Retina (tissue), 1 donor: ENCODE results near the gene TRAPPC14.
"Not testable (repeated sequence)": the region's sequence is repeated elsewhere in the genome, so short reads cannot be mapped to it uniquely, and the experiment has no call there.

Experiments used
- DNase-seq: peaks from one replicate; pipeline ENCODE4 v3.0.0-alpha.2; 2016

TRAPPC14 gene

DNA sequence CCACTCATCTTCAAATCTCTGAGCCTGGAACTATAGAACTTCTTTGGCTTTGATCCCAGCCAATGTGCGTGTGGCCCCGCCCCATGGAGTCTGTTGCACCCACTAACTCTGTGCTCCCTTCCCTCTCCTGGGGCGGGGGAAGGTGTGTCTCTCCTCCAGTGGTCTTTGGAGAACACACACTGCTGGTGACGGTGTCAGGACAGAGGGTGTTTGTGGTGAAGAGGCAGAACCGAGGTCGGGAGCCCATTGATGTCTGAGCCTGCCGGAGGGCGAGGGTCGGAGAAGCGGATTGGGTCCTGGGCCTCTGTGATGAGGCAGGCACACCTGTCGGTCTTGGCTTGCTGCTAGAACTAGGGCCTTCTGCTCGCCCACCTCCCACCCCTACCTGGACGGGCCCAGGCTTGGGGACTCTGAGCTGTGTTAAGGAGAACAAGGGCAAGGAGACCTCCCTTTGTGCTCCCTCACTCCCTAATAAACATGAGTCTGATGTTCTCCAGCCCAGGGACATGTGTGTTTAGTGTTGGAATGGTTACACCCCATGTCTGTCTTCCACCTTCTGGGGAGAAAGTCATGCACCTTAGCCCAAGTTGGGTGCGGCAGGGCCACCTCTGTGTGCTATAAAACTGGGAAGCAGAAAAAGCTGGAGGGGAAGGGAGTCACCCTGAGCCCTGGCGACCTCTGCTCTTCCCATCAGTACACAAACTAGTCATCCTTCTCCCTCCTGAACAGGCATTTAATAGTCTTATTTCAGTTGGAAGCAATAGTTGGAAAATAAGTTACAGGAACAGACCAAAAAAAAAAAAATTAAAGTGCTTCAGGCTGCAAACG lies 4.6 kb downstream of the TRAPPC14 start:
- DNase-seq: no peak

- no peak for DNase-seq
Measured at GRCh38 chr7:100152937-100153666, 5.4 kb downstream of the TRAPPC14 start.

DNA sequence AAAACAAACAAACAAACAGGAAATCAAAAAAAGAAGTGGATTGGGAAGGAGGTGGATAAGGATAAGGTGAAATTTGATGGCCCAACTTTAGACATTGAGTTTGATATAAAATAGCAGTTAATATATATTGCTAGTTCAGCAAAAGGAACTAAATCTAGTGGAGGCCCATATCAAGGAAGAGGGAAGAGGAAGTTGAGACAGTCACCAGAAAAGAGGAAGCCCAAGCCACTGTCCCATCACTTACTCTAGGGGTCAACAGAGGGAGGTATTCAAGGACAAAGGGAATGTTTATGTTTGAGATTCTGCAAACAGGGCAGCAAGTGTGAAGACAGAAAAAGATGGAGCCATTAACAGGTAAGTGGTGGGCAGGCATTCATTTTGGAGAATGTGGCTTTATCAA lies 6.1 kb downstream of the TRAPPC14 start:
- no peak for DNase-seq

DNA sequence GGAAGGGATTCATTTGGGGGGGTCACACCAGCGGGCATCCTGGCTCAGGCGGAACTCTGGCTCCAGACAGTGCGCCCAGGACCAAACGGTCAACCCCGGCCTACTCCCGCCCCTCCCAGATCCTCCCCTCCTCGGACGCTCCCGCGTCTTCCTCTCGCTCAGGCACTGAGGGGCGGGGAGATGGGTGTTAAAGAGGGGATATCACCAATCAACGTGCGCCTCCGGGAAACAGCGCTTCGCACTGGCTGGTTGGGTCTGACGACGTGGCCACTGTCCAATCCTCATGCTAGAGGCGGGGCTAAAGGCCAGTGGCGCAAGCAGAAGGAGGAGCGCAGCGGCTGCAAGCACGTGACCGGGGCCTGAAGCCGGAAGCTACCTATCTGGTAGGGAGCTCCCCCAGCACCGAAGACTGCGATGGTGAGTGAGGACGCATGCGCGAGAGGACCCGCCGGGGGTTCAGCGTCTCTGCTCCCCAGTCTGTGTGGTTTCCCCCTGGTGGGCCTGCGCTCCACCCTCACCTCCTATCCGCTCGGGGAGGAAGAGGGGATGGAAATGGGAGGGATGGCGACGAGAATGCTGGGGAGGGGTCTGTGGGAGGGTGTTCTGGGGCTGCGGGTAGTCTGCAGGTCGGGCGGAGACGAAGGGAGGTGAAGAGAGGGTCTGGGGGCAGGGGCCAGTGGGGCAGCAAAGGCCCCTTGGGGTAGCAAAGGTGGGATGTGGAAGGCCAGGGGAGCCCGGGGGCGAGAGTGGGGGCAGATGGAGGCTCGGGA lies 9.8 kb downstream of the TRAPPC14 start, which contains the start of gene LAMTOR4:
TSS of gene LAMTOR4 (plus strand) at position 360 of the 770 bp plus-strand sequence. CDS start at position 415, 55 bp downstream.
- peak; percentile 94 for DNase-seq

GRCh38 chr7:100148225-100148558 lies 10.3 kb downstream of the TRAPPC14 start:
- DNase-seq: no peak

DNA sequence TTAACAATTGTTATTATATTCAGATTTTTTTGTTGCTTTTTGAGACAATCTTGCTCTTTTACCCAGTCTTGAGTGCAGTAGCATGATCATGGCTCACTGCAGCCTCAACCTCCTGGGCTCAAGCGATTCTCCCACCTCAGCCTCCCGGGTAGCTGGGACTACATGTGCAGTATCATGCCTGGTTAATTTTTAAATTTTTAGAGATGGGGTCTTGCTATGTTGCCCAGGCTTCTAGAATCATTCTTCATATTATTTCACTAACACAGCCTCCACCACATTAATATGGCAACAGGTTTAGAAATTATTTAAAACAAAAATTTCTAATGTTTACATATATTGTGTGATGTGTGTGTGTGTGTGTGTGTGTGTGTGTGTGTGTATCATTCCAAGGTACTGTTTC lies 11.2 kb downstream of the TRAPPC14 start:
- no peak for DNase-seq

DNA sequence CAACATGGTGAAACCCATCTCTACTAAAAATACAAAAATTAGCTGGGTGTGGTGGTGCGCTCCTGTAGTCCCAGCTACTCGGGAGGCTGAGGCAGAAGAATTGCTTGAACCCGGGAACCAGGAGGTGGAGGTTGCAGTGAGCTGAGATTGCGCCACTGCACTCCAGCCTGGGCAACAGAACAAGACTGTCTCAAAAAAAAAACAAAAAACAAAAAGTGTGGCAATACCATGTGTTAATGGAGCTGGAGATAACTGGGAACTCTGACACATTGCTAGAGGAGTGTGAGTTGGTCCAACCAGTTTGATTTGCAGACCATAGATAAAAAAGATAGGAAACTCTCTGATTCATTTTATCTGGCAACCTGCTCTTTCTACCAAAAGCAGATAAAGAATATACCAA lies 12.2 kb downstream of the TRAPPC14 start:
- not testable (repeated sequence) for DNase-seq

DNA sequence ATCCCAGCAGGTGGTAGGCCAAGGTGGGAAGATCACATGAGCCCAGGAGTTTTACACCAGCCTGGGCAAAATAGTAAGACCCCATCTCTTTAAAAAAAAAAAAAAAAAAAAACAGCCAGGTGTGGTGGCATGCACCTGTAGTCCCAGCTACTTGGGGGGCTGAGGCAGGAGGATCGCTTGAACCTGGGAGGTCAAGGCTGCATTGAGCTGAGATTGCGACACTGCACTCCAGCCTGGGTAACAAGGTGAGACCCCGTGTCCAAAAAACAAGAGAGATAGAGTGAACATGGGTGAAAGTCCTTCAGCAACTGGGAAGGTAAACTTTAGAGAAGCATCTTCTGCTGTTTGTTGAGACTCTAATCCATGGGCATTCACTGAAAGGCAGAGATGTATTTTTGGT lies 16.1 kb downstream of the TRAPPC14 start:
- no peak for DNase-seq

GRCh38 chr7:100141555-100141949 lies 17.0 kb downstream of the TRAPPC14 start:
- no peak for DNase-seq

GRCh38 chr7:100137851-100138760 lies 20.4 kb downstream of the TRAPPC14 start:
- no peak for DNase-seq

DNA sequence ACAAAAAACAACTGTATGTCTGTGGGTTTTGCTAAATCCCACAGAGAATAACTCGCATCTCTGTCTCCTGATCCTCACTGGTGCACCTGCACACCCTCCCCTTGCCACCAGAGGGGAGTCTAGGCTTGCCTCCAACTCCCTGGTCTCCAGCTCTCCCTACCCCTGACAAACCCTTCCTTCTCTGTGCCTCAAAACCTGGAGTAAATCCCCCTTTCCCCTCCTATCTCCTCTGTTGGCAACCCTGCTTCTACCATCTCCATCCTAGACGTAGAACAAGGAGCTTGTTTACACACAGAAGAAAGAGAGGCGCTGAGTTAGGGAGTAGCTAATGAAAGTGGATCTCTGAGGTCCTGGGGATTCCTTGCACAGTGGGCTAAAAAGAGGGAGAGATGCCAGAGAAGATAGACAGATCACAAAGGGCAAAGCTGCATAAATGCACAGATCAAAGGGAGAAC lies 25.8 kb downstream of the TRAPPC14 start:
- DNase-seq: peak; percentile 69

DNA sequence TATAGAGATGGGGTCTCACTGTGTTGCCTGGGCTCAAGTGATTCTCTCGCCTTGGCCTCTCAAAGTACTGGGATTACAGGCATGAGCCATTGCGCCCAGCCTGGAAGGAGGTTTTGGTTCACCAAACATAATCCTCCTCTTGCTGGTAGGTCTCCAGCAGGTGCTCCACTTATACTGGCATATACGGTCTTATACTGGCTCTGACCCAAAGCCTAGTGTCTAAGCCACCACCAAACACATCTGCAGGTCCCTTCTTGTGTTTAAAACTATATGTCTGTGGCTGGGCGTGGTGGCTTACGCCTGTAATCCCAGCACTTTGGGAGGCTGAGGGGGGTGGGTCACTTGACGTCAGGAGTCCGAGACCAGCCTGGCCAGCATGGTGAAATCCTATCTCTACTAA lies 26.4 kb downstream of the TRAPPC14 start:
- no peak for DNase-seq

GRCh38 chr7:100130608-100131453 lies 27.7 kb downstream of the TRAPPC14 start:
- peak; percentile 90 for DNase-seq

DNA sequence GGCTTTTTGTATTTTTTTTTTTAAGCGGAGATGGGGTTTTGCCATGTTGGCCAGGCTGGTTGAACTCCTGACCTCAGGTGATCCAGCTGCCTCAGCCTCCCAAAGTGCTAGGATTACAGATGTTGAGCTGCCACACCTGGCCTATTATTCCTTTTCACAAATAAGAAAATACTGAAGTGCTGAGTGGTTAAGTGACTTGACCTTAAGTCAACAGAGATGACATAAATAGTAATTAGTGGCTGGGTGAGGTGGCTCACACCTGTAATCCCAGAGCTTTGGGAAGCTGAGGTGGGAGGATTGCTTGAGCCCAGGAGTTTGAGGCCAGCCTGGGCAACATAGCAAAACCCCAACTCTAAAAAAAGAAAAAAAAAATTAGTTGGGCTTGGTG lies 28.3 kb downstream of the TRAPPC14 start:
- not testable (repeated sequence) for DNase-seq

- DNase-seq: no peak
Measured at GRCh38 chr7:100128637-100128963, 29.9 kb downstream of the TRAPPC14 start.

- DNase-seq: peak; percentile 71
Measured at GRCh38 chr7:100127866-100128636, 30.5 kb downstream of the TRAPPC14 start.

DNA sequence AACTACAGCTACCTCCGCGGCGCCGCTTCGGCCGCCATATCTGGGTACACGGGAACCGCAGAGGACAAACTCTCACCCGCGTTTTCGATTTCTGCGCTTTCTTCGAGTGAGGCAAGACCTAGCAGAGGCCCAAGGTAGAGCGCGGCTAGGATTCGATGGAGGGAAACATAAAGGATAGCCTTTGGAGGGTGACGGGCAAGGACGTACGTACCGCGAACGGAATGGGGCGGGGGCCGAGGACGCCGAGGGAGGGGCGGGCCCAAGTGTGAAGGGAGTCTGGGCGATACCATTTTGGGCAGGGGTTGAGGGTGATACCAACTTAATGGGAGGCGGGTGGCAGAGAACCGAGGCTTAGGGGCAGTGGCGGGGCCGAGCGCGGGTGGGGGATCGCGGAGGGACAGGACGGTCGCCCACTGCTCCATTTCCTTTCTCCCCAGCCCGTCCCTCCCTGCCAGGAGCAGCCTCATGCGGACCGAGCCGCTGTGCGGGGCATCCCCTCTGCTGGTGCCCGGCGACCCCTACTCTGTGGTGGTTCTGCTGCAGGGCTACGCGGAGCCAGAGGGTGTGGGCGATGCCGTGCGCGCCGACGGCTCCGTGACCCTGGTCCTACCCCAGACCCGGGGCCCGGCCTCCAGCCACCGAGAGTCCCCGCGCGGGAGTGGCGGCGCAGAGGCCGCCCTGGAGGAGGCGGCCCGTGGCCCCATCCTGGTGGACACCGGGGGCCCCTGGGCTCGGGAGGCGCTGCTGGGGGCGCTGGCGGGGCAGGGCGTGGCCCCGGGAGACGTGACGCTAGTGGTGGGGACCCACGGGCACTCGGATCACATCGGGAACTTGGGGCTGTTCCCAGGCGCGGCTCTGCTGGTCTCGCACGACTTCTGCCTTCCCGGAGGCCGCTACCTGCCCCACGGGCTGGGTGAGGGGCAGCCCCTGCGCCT lies 31.3 kb downstream of the TRAPPC14 start, which contains the start of gene MBLAC1:
TSS of gene MBLAC1 (plus strand) at position 37 of the 935 bp plus-strand sequence. CDS start at position 466, 429 bp downstream.
- DNase-seq: peak; percentile 97

- no peak for DNase-seq
Measured at GRCh38 chr7:100126239-100126930, 32.1 kb downstream of the TRAPPC14 start.
